Measurements from ENCODE around the gene PLCB1. TPM values are rescaled to one million over a fixed set of nuclear protein-coding genes. Genes with fewer than 3 reads are reported as not detected.

PLCB1 gene
- total RNA-seq, 1 experiment from 2014 or later: not detected

DNA sequence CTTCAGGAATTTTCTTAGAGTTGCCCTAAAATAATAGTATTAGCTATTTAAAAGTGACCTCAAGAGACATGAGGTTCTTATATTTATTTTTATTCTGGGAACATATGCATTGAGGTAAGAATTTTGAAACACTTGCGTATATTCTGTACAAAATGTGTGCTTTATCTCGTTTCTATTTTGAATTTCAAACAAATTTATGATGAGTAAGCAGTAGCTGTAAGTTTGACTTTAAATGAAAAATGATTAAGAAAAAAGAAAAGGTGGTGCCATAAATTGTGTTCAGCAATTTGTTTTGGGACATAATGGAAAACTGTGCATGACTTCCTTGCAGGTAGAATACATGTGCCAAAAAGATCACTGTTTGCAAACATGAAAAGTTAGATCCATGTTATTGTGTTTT lies 503.8 kb downstream of the PLCB1 start:
- no TSS peak for BruUV-seq (replicated peaks)
- no peak overlapping the region for H3K4me2 ChIP-seq
- no peak overlapping the region for H3K27ac ChIP-seq
- H3K4me3 ChIP-seq: no peak overlapping the region
- no peaks in the 10 kb centered on the region for H3K9me3 ChIP-seq (ENCODE audit: insufficient read depth, low read depth)
- H3K9me2 ChIP-seq (ENCODE audit: insufficient read depth): no peaks in the 10 kb centered on the region
- ChIA-PET CTCF (no interaction called here), POLR2A (ENCODE audit: unreplicated experiment) (no interaction called here)
- no peaks in the 10 kb centered on the region for H3K4me1 ChIP-seq (replicated peaks; ENCODE audit: insufficient read depth)
- H3K27me3 ChIP-seq (ENCODE audit: insufficient read depth, low read depth): no peaks in the 10 kb centered on the region
- no peaks in the 10 kb centered on the region for H4K20me1 ChIP-seq (ENCODE audit: insufficient read depth)
- no peak overlapping the region for H2AFZ ChIP-seq
- H3F3A ChIP-seq (ENCODE audit: insufficient read depth, low read depth): no peaks in the 10 kb centered on the region
- no peak for DNase-seq
- intact Hi-C loops (cut with micrococcal nuclease; ENCODE audit: unreplicated experiment): no loop called here
- TF ChIP-seq CTCF (conservative IDR thresholded peaks at IDR 0.05): no peak
- TF ChIP-seq EZH2 (IDR thresholded peaks at IDR 0.05; ENCODE audit: low read depth): no peak
- no peaks in the 10 kb centered on the region for H3K79me2 ChIP-seq (ENCODE audit: low read depth)
- no peaks in the 10 kb centered on the region for H3K36me3 ChIP-seq (ENCODE audit: low read depth)

DNA sequence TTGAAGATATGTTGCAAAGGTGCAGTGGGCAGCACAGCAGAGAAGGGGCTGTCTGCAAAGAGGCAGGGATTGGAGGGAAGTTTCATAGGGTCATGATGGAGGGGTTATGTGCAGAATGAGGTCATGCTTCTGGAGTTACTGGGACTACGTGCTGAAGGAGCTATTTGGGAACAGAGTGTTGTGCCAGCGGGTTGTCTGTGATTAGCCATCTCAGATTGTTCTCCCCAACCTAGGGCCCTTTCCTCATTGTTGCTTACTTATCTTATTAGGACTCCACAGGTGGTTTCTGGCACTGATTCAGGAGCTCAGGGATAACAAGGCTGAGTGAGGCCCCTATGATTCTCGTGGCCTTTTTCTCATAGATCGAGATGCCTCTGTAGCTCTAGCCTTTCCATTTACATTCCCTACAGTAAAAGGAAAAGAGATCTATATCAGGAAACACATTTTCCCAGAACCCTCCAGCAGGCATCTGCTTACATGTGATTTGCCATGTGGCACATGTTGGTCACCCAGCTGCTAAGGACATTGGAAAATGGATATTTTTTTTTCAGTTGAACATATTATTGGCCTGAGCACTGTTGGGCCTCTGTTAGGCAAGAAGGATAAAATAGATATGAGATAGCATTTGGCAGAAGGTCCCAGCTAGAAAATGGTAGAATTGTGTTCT lies 507.2 kb downstream of the PLCB1 start:
- Histone ChIP-seq H3F3A (ENCODE audit: insufficient read depth, low read depth) (no peaks in the 10 kb centered on the region), H3K9me3 (ENCODE audit: insufficient read depth, low read depth) (no peaks in the 10 kb centered on the region), H3K4me3 (no peak overlapping the region), H2AFZ (no peak overlapping the region), H3K9me2 (ENCODE audit: insufficient read depth) (no peaks in the 10 kb centered on the region), H3K27ac (no peak overlapping the region), H3K4me1 (replicated peaks; ENCODE audit: insufficient read depth) (no peaks in the 10 kb centered on the region), H3K27me3 (ENCODE audit: insufficient read depth, low read depth) (no peaks in the 10 kb centered on the region), H3K79me2 (ENCODE audit: low read depth) (no peaks in the 10 kb centered on the region), H4K20me1 (ENCODE audit: insufficient read depth) (no peaks in the 10 kb centered on the region), H3K4me2 (no peak overlapping the region), H3K36me3 (ENCODE audit: low read depth) (no peaks in the 10 kb centered on the region)
- TF ChIP-seq CTCF (conservative IDR thresholded peaks at IDR 0.05): no peak
- no peak for TF ChIP-seq EZH2 (IDR thresholded peaks at IDR 0.05; ENCODE audit: low read depth)
- CTCF ChIA-PET: no interaction called here
- intact Hi-C loops (cut with micrococcal nuclease; ENCODE audit: unreplicated experiment): no loop called here
- BruUV-seq (replicated peaks): no TSS peak
- DNase-seq: no peak
- POLR2A ChIA-PET (ENCODE audit: unreplicated experiment): no interaction called here

DNA sequence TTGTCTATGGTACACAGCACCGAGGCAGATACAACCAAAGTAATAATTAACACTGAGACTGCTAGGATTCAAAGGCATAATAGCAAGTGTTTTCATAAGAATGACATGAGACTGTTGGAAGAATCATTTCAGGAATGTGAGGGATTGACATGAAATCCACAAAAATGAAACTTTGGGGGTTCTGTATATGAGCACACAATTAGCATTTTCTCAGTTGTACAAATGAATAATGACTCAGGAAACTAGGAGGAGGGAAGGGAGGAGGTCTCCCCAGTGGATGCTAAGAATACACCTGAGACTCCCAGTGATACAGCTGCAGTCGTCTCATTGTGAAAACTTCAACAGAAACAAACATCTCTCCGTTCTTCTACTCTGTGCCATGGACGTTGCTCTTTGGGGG lies 508.4 kb downstream of the PLCB1 start:
- CTCF ChIA-PET: no interaction called here

More for the DNA sequence above, 508.4 kb downstream of the PLCB1 start:
- H3K9me3 ChIP-seq (ENCODE audit: insufficient read depth, low read depth): no peaks in the 10 kb centered on the region
- no TSS peak for BruUV-seq (replicated peaks)
- no peaks in the 10 kb centered on the region for H3K79me2 ChIP-seq (ENCODE audit: low read depth)
- DNase-seq: no peak
- H3K9me2 ChIP-seq (ENCODE audit: insufficient read depth): no peaks in the 10 kb centered on the region
- no peak for TF ChIP-seq CTCF (conservative IDR thresholded peaks at IDR 0.05)
- POLR2A ChIA-PET (ENCODE audit: unreplicated experiment): no interaction called here
- H3K27me3 ChIP-seq (ENCODE audit: insufficient read depth, low read depth): no peaks in the 10 kb centered on the region
- intact Hi-C loops (cut with micrococcal nuclease; ENCODE audit: unreplicated experiment): no loop called here
- no peaks in the 10 kb centered on the region for H3F3A ChIP-seq (ENCODE audit: insufficient read depth, low read depth)
- no peaks in the 10 kb centered on the region for H4K20me1 ChIP-seq (ENCODE audit: insufficient read depth)
- no peak overlapping the region for H2AFZ ChIP-seq
- no peaks in the 10 kb centered on the region for H3K4me1 ChIP-seq (replicated peaks; ENCODE audit: insufficient read depth)
- H3K27ac ChIP-seq: no peak overlapping the region
- no peaks in the 10 kb centered on the region for H3K36me3 ChIP-seq (ENCODE audit: low read depth)
- no peak overlapping the region for H3K4me3 ChIP-seq
- H3K4me2 ChIP-seq: no peak overlapping the region

Measured in PC-9 (cell line).